Measurements from ENCODE around the gene PPP3CB. TPM values are rescaled to one million over a fixed set of nuclear protein-coding genes. Genes with fewer than 3 reads are reported as not detected.

PPP3CB gene
- total and polyA plus RNA-seq, 12 donors, result 34.4 to 78.6 (median 64.1) TPM

DNA sequence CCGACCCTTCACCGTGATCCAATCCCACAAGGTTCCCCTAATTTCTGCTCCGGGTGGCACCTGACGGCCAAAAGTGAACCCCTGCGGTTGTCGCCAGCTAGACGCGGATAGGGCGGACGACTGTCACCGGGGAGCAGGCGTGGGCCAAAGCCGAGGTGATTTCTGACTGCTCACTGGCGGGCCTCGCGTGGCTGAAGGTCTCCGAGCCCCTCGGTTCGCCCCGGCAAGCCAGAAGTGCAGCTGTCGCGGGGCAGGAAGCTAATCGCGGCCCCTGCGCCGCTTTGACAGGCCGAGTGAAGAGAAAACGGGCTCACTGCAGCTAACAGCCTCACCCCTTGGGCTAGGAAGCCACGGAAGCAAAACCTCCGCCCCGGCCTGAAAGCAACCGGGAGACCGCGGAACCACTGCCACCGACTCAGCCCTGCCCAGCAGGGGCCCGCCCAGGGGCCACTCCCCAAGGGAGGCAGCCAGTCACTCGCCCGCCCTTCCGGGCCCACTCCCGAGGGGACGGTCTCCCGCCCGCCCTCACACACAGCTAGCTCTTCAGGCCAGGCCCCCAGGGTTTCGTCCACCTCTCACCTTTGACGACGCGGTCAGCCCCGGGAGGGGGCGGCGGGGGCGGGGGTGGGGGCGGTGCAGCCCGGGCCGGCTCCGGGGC is 469 bp downstream of the PPP3CB start:
- peak; percentile 91 to 98 (median 94) for ATAC-seq
- TF ChIP-seq, protein P1, sequence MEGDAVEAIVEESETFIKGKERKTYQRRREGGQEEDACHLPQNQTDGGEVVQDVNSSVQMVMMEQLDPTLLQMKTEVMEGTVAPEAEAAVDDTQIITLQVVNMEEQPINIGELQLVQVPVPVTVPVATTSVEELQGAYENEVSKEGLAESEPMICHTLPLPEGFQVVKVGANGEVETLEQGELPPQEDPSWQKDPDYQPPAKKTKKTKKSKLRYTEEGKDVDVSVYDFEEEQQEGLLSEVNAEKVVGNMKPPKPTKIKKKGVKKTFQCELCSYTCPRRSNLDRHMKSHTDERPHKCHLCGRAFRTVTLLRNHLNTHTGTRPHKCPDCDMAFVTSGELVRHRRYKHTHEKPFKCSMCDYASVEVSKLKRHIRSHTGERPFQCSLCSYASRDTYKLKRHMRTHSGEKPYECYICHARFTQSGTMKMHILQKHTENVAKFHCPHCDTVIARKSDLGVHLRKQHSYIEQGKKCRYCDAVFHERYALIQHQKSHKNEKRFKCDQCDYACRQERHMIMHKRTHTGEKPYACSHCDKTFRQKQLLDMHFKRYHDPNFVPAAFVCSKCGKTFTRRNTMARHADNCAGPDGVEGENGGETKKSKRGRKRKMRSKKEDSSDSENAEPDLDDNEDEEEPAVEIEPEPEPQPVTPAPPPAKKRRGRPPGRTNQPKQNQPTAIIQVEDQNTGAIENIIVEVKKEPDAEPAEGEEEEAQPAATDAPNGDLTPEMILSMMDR (IDR thresholded peaks at IDR 0.05), result no peak
- H3K4me3 ChIP-seq, result peak overlapping the region; percentile 66 to 98 (median 83)

DNA sequence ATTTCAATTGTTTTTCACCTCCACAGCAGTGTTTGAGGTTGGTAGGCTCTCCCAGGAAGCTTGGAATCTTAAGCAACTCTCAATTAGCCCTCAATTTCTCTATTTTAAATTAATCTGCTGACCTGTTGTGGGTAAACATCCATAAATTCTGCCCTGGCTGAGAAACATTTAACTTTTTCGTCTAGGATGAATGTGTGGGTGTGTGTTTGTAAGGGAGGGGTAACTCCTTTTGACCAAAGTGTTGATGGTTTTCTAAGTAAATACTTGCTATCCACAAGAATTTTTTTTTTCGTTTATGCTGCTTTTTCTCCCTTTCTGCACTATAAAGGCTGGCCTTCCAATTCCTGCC is 973 bp downstream of the PPP3CB start:
- ATAC-seq (peak in 1 of 8 donors; percentile 1), DNase-seq (no peak)
- H3K36me3 ChIP-seq, result peaks cover 0 to 29% (median 12%) of the 10 kb centered on the region in 9 donors
- intact Hi-C loops (cut with DNase I), result loop anchor here in 2 of 10 donors (1.0 to 10.0 kb wide), 3 partner anchors 82 to 243 kb away; partner anchors contain the start of gene MRPS16 (in 2 of the 2)
- no peaks in the 10 kb centered on the region for H3K27me3 ChIP-seq
- H3K27ac ChIP-seq, result peak overlapping the region; percentile 90 to 99 (median 98)
- TF ChIP-seq, protein P1 (IDR thresholded peaks at IDR 0.05), result no peak
- 0 to 1% methylated on average over 2 of the region's 2 CpGs for WGBS, 2 donors
- peak overlapping the region; percentile 66 to 98 (median 83) for H3K4me3 ChIP-seq
- H3K9me3 ChIP-seq, result no peaks in the 10 kb centered on the region
- H3K4me1 ChIP-seq, result peaks cover 7 to 52% (median 41%) of the 10 kb centered on the region in 9 donors

More for the DNA sequence above, 469 bp downstream of the PPP3CB start:
- no peaks in the 10 kb centered on the region for H3K9me3 ChIP-seq
- H3K36me3 ChIP-seq, result peaks cover 0 to 34% (median 16%) of the 10 kb centered on the region in 9 donors
- peak overlapping the region; percentile 90 to 99 (median 98) for H3K27ac ChIP-seq
- H3K27me3 ChIP-seq, result no peaks in the 10 kb centered on the region
- intact Hi-C loops (cut with DNase I), result loop anchor here in 2 of 10 donors (1.0 to 10.0 kb wide), 3 partner anchors 82 to 243 kb away; partner anchors contain the start of gene MRPS16 (in 2 of the 2)
- H3K4me1 ChIP-seq, result peaks cover 7 to 48% (median 40%) of the 10 kb centered on the region in 9 donors
- 0% methylated on average over 45 to 55 of the region's 55 CpGs for WGBS, 2 donors
- peak; percentile 85 to 92 for DNase-seq

GRCh38 chr10:73494213-73494612 is 1.6 kb downstream of the PPP3CB start:
- Histone ChIP-seq H3K27ac (peak overlapping the region in 7 of 10 donors; percentile 16 to 99 (median 97)), H3K27me3 (no peaks in the 10 kb centered on the region), H3K9me3 (no peaks in the 10 kb centered on the region), H3K36me3 (peaks cover 0 to 25% (median 10%) of the 10 kb centered on the region in 9 donors), H3K4me3 (peak overlapping the region in 8 of 10 donors; percentile 66 to 98 (median 86)), H3K4me1 (peaks cover 7 to 57% (median 41%) of the 10 kb centered on the region in 9 donors)
- ATAC-seq (no peak), DNase-seq (no peak)
- intact Hi-C loops (cut with DNase I), result loop anchor here in 1 of 10 donors (10.0 kb wide), 1 partner anchor 239 kb away; the partner anchor contains the start of gene MRPS16
- 93 to 94% methylated on average over 15 of the region's 15 CpGs for WGBS, 2 donors
- TF ChIP-seq, protein P1 (IDR thresholded peaks at IDR 0.05), result no peak

DNA sequence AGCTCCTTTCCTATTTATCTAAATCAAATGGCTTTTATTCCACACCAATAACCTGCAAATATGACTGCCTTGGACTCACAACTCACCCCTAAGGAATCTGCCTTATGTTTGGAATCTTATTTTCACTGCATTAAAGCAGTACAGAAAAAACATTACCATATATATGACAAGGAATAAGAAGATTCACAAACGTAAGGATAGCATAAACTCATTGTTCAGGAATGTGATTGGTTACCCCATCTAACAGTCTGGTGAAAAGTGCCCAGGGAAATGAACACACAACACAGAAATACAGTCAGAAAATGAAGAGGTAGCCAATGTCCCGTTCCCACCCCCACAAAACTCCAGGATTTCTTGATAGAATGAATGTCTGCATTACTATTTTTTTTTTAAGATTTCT is 2.0 kb downstream of the PPP3CB start:
- Histone ChIP-seq H3K9me3 (no peaks in the 10 kb centered on the region), H3K4me1 (peaks cover 7 to 57% (median 41%) of the 10 kb centered on the region in 9 donors), H3K27me3 (no peaks in the 10 kb centered on the region), H3K4me3 (peak overlapping the region in 6 of 10 donors; percentile 66 to 98 (median 80)), H3K27ac (peak overlapping the region in 2 of 10 donors; percentile 23 to 99), H3K36me3 (peaks cover 0 to 21% (median 5%) of the 10 kb centered on the region in 9 donors)
- intact Hi-C loops (cut with DNase I), result loop anchor here in 1 of 10 donors (10.0 kb wide), 1 partner anchor 239 kb away; the partner anchor contains the start of gene MRPS16
- no peak for ATAC-seq
- no peak for DNase-seq
- 29 to 46% methylated on average over 2 of the region's 2 CpGs for WGBS, 2 donors
- TF ChIP-seq, protein P1 (IDR thresholded peaks at IDR 0.05), result no peak

All from heart right ventricle (tissue), 16 donors.